ENCODE measurements around the gene ARHGEF25. TPM values are rescaled to one million over a fixed set of nuclear protein-coding genes. Genes with fewer than 3 reads are reported as not detected.

ARHGEF25 gene
- total and polyA plus RNA-seq, 2 donors (not counting 1 experiment from before 2014, with no cell fraction given), result 0.12 TPM; not detected in 1

GRCh38 chr12:57624441-57625220, 13.4 kb downstream of the ARHGEF25 start:
- no peak overlapping the region for H3K4me3 Mint-ChIP-seq
- peaks cover 0 to 20% (median 0%) of the 10 kb centered on the region in 3 donors for H3K9me3 ChIP-seq (ENCODE audit: control extremely low read depth in 1 of 3, control insufficient read depth in 2 of 3, insufficient read depth in 1 of 3, low read length in 2 of 3)
- DNase-seq (no peak), ATAC-seq (ENCODE audit: low read depth) (no peak)
- intact Hi-C loops (cut with micrococcal nuclease), result loop anchor here (5.0 kb wide), 2 partner anchors 102 to 147 kb away; partner anchors contain the start of genes ARHGAP9, DDIT3 and MBD6
- H3K27me3 ChIP-seq (replicated peaks in 1 of 4; ENCODE audit: control extremely low read depth in 1 of 4, control insufficient read depth in 3 of 4, insufficient read depth in 4 of 4, low read length in 3 of 4), result peaks cover 0 to 97% (median 80%) of the 10 kb centered on the region in 4 experiments
- H3K36me3 ChIP-seq (replicated peaks in 1 of 2; ENCODE audit: control extremely low read depth in 1 of 2, control insufficient read depth in 1 of 2, extremely low read depth in 1 of 2, insufficient read depth in 2 of 2, low read length in 1 of 2), result no peaks in the 10 kb centered on the region
- 95% methylated on average over 3 of the region's 8 CpGs for WGBS (ENCODE audit: insufficient coverage)
- peaks cover 39% of the 10 kb centered on the region for H3K4me1 Mint-ChIP-seq
- no peak overlapping the region for H3K27ac Mint-ChIP-seq
- peaks cover 7% of the 10 kb centered on the region for H4K20me1 ChIP-seq (ENCODE audit: control insufficient read depth, insufficient read depth, low read length, poor library complexity, severe bottlenecking)
- ChIA-PET CTCF (interaction anchor here (0.9 to 3.3 kb wide), 6 partner anchors 9 to 166 kb away, joined by 3 to 17 read pairs (median 4); partner anchors contain the start of genes B4GALNT1 and GLI1), POLR2A (no interaction called here)
- peaks cover 35 to 55% of the 10 kb centered on the region in 2 donors for H3K4me1 ChIP-seq (ENCODE audit: control insufficient read depth in 2 of 2, insufficient read depth in 2 of 2, low read length in 2 of 2)
- H3K9ac ChIP-seq (ENCODE audit: low read length), result no peak overlapping the region
- no peak for TF ChIP-seq CTCF (IDR thresholded peaks at IDR 0.05)
- no peak overlapping the region for H3K4me2 ChIP-seq (replicated peaks; ENCODE audit: low read depth, low read length, poor library complexity, severe bottlenecking)
- H3K27me3 Mint-ChIP-seq, result peaks cover 88% of the 10 kb centered on the region
- no peak overlapping the region for H3K27ac ChIP-seq (ENCODE audit: low read length in 2 of 2)
- no peaks in the 10 kb centered on the region for H3K79me2 ChIP-seq (ENCODE audit: control insufficient read depth, insufficient read depth, low read length)
- no peak overlapping the region for H3K4me3 ChIP-seq (ENCODE audit: control extremely low read depth in 1 of 5, extremely low read depth in 1 of 5, insufficient read depth in 1 of 5, low read depth in 2 of 5, low read length in 4 of 5)
- H3K9me3 Mint-ChIP-seq (ENCODE audit: insufficient read depth), result no peaks in the 10 kb centered on the region
- no peak overlapping the region for H2AFZ ChIP-seq (ENCODE audit: insufficient read depth, low read depth, low read length, poor library complexity, severe bottlenecking)

- intact Hi-C loops (cut with micrococcal nuclease), result no loop called here
- no peaks in the 10 kb centered on the region for H3K36me3 ChIP-seq (replicated peaks in 1 of 2; ENCODE audit: control extremely low read depth in 1 of 2, control insufficient read depth in 1 of 2, extremely low read depth in 1 of 2, insufficient read depth in 2 of 2, low read length in 1 of 2)
- H2AFZ ChIP-seq (ENCODE audit: insufficient read depth, low read depth, low read length, poor library complexity, severe bottlenecking), result no peak overlapping the region
- H3K4me3 ChIP-seq (ENCODE audit: control extremely low read depth in 1 of 5, extremely low read depth in 1 of 5, insufficient read depth in 1 of 5, low read depth in 2 of 5, low read length in 4 of 5), result no peak overlapping the region
- no peak overlapping the region for H3K27ac Mint-ChIP-seq
- no peak for ATAC-seq (ENCODE audit: low read depth)
- ChIA-PET POLR2A (no interaction called here), CTCF (interaction anchor here (0.9 to 3.3 kb wide), 5 partner anchors 8 to 166 kb away, joined by 3 to 17 read pairs (median 4); partner anchors contain the start of genes B4GALNT1 and GLI1)
- peaks cover 88% of the 10 kb centered on the region for H3K27me3 Mint-ChIP-seq
- no peaks in the 10 kb centered on the region for H3K9me3 Mint-ChIP-seq (ENCODE audit: insufficient read depth)
- H3K4me3 Mint-ChIP-seq, result no peak overlapping the region
- peaks cover 27 to 46% of the 10 kb centered on the region in 2 donors for H3K4me1 ChIP-seq (ENCODE audit: control insufficient read depth in 2 of 2, insufficient read depth in 2 of 2, low read length in 2 of 2)
- H3K79me2 ChIP-seq (ENCODE audit: control insufficient read depth, insufficient read depth, low read length), result no peaks in the 10 kb centered on the region
- H4K20me1 ChIP-seq (ENCODE audit: control insufficient read depth, insufficient read depth, low read length, poor library complexity, severe bottlenecking), result peaks cover 3% of the 10 kb centered on the region
- H3K4me2 ChIP-seq (replicated peaks; ENCODE audit: low read depth, low read length, poor library complexity, severe bottlenecking), result no peak overlapping the region
- WGBS (ENCODE audit: insufficient coverage), result 73% methylated on average over 5 of the region's 12 CpGs
- H3K27me3 ChIP-seq (replicated peaks in 1 of 4; ENCODE audit: control extremely low read depth in 1 of 4, control insufficient read depth in 3 of 4, insufficient read depth in 4 of 4, low read length in 3 of 4), result peaks cover 0 to 97% (median 76%) of the 10 kb centered on the region in 4 experiments
- H3K9ac ChIP-seq (ENCODE audit: low read length), result no peak overlapping the region
- peaks cover 33% of the 10 kb centered on the region for H3K4me1 Mint-ChIP-seq
- H3K9me3 ChIP-seq (ENCODE audit: control extremely low read depth in 1 of 3, control insufficient read depth in 2 of 3, insufficient read depth in 1 of 3, low read length in 2 of 3), result peaks cover 0 to 20% (median 0%) of the 10 kb centered on the region in 3 donors
- no peak overlapping the region for H3K27ac ChIP-seq (ENCODE audit: low read length in 2 of 2)
- DNase-seq, result no peak
- TF ChIP-seq CTCF (IDR thresholded peaks at IDR 0.05) (no peak), EZH2 (IDR thresholded peaks at IDR 0.05; ENCODE audit: borderline replicate concordance, insufficient read depth, low read depth, low read length, poor library complexity, severe bottlenecking) (no peak)
These were observed 14.2 kb downstream of the ARHGEF25 start for GRCh38 chr12:57625261-57626032.

Measured in B cell (primary cell).